ENCODE measurements around the gene PEX10.

The PEX10 gene

DNA sequence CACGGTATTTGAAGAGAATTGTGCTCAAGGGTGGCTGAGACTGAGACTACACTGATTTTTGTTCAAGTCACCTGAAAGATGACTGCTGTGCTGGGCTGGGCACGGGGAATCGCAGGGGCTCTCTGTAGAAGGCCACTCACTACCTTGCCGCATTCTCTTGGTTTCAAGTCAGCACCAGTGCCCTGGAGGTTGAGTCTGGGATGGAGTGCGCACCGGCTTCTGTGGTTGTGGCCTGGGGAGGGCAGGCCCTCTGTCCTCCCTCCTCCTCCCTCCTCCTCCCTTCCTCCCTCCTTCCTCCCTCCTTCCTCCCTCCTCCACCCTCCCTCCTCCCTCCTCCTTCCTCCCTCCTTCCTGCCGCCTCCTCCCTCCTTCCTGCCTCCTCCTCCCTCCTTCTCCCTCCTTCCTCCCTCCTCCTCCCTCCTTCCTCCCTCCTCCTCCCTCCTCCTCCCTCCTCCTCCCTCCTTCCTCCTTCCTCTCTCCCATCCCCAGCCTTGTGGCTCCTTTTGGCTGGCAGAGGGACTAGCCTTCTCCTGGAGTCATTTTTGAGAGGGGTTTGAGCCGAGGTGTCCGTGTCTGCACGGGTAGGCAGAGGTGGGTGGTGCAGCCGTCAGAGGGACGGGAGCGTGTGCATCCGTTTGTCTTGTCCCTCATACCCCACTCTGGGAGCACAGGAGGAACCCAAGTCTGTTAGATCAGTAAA, 11.3 kb downstream of the PEX10 start:
- Histone ChIP-seq H3K79me2 (ENCODE audit: insufficient read depth, low read length) (peaks cover 14% of the 10 kb centered on the region; the same call in 1 of the 2 replicates), H3K9me3 (ENCODE audit: insufficient read depth, low read length, severe bottlenecking) (no peaks in the 10 kb centered on the region)

DNA sequence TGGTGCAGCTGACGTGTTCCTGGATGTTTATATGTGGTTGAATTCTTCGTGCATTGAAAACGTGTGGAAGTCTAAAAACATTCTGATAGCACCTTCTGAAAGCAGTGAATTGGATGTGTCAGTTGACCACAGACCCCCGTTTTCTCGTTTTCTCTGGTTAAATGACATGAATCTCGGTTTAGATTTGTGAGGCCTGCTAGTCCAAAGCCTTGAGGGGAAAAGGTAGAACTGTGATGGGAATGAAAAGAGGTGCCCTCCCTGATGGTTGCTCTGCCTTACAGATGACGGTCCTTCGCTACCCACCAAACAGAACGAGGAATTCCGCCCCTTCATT, 11.8 kb downstream of the PEX10 start:
- no peak overlapping the region for H2AFZ ChIP-seq (ENCODE audit: low read depth, low read length)
- H3K36me3 ChIP-seq (ENCODE audit: insufficient read depth, low read length), result peaks cover 90% of the 10 kb centered on the region
- no peaks in the 10 kb centered on the region for H3K4me1 ChIP-seq (ENCODE audit: insufficient read depth, low read length)
- H3K79me2 ChIP-seq (ENCODE audit: insufficient read depth, low read length), result peaks cover 14% of the 10 kb centered on the region; the same call in 1 of the 2 replicates
- peaks cover 47% of the 10 kb centered on the region for H4K20me1 ChIP-seq (ENCODE audit: insufficient read depth, low read length)
- TF ChIP-seq, protein P1, sequence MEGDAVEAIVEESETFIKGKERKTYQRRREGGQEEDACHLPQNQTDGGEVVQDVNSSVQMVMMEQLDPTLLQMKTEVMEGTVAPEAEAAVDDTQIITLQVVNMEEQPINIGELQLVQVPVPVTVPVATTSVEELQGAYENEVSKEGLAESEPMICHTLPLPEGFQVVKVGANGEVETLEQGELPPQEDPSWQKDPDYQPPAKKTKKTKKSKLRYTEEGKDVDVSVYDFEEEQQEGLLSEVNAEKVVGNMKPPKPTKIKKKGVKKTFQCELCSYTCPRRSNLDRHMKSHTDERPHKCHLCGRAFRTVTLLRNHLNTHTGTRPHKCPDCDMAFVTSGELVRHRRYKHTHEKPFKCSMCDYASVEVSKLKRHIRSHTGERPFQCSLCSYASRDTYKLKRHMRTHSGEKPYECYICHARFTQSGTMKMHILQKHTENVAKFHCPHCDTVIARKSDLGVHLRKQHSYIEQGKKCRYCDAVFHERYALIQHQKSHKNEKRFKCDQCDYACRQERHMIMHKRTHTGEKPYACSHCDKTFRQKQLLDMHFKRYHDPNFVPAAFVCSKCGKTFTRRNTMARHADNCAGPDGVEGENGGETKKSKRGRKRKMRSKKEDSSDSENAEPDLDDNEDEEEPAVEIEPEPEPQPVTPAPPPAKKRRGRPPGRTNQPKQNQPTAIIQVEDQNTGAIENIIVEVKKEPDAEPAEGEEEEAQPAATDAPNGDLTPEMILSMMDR (IDR thresholded peaks at IDR 0.05; ENCODE audit: borderline replicate concordance, extremely low read depth, low read length, poor library complexity, severe bottlenecking), result no peak
- TF ChIP-seq EZH2 (IDR thresholded peaks at IDR 0.05; ENCODE audit: borderline replicate concordance, low read depth, low read length, severe bottlenecking), result no peak
- ATAC-seq (ENCODE audit: insufficient read depth, low read depth) (no peak), DNase-seq (no peak)
- no peaks in the 10 kb centered on the region for H3K9me3 ChIP-seq (ENCODE audit: insufficient read depth, low read length, severe bottlenecking)
- H3K4me3 ChIP-seq (ENCODE audit: low read depth in 1 of 2, low read length in 2 of 2), result no peak overlapping the region
- H3K9ac ChIP-seq (ENCODE audit: low read depth, low read length), result no peak overlapping the region
- no peaks in the 10 kb centered on the region for H3K27me3 ChIP-seq (ENCODE audit: insufficient read depth, low read length, poor library complexity)
- no peak overlapping the region for H3K27ac ChIP-seq (ENCODE audit: low read length)
- no peak overlapping the region for H3K4me2 ChIP-seq (ENCODE audit: insufficient read depth, low read length)

More for the DNA sequence above, 11.3 kb downstream of the PEX10 start:
- Histone ChIP-seq H3K4me2 (ENCODE audit: insufficient read depth, low read length) (no peak overlapping the region), H3K9ac (ENCODE audit: low read depth, low read length) (no peak overlapping the region), H3K36me3 (ENCODE audit: insufficient read depth, low read length) (peaks cover 87% of the 10 kb centered on the region), H3K4me1 (ENCODE audit: insufficient read depth, low read length) (no peaks in the 10 kb centered on the region), H3K27me3 (ENCODE audit: insufficient read depth, low read length, poor library complexity) (no peaks in the 10 kb centered on the region), H3K4me3 (ENCODE audit: low read depth in 1 of 2, low read length in 2 of 2) (no peak overlapping the region), H4K20me1 (ENCODE audit: insufficient read depth, low read length) (peaks cover 49% of the 10 kb centered on the region), H2AFZ (ENCODE audit: low read depth, low read length) (no peak overlapping the region), H3K27ac (ENCODE audit: low read length) (peak overlapping the region; percentile 45; the same call in 1 of the 2 replicates)
- ATAC-seq (ENCODE audit: insufficient read depth, low read depth) (peak; percentile 31; the same call in 1 of the 3 replicates), DNase-seq (no peak)
- no peak for TF ChIP-seq EZH2 (IDR thresholded peaks at IDR 0.05; ENCODE audit: borderline replicate concordance, low read depth, low read length, severe bottlenecking)
- TF ChIP-seq, protein P1 (IDR thresholded peaks at IDR 0.05; ENCODE audit: borderline replicate concordance, extremely low read depth, low read length, poor library complexity, severe bottlenecking), result no peak

DNA sequence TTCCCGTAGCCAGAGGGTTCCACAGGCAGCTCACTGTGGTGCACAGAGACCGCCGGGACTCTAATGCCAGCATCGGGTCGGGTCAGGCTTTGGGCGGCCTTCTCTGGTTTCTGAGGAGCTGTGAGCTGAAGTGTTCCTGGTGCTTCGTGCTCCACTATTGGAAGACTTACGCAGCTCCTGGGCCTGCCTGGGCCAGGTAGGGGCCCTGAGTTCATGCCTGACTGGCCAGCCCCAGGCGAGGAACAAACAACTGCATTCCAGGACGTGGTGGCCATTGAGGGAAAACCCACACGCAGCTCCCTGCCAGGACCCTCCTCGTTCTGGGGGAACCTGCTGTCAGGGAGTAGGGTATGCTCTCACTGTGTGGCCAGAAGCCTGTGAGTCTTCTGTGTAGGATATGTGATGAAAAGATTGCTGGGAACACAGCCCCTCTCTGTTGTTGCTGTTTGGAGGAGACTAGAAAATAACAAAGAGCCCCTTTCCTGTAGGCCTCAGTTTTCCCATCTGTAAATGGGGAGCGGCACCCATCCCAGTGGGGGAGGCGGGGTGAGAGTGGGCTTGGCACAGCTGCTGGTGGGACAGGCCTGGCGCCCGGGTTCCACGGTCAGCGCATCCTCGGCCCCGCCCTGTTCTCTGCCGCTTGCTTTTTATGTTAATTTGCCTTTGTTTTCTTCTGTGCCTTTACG, 12.3 kb downstream of the PEX10 start:
- Histone ChIP-seq H4K20me1 (ENCODE audit: insufficient read depth, low read length) (peaks cover 47% of the 10 kb centered on the region), H3K27ac (ENCODE audit: low read length) (no peak overlapping the region), H3K9me3 (ENCODE audit: insufficient read depth, low read length, severe bottlenecking) (no peaks in the 10 kb centered on the region), H3K9ac (ENCODE audit: low read depth, low read length) (no peak overlapping the region), H3K4me3 (ENCODE audit: low read depth in 1 of 2, low read length in 2 of 2) (no peak overlapping the region), H3K36me3 (ENCODE audit: insufficient read depth, low read length) (peaks cover 90% of the 10 kb centered on the region), H3K4me2 (ENCODE audit: insufficient read depth, low read length) (no peak overlapping the region), H3K27me3 (ENCODE audit: insufficient read depth, low read length, poor library complexity) (no peaks in the 10 kb centered on the region), H3K79me2 (ENCODE audit: insufficient read depth, low read length) (peaks cover 18% of the 10 kb centered on the region), H3K4me1 (ENCODE audit: insufficient read depth, low read length) (no peaks in the 10 kb centered on the region; the same call in 1 of the 2 replicates), H2AFZ (ENCODE audit: low read depth, low read length) (no peak overlapping the region)
- DNase-seq (no peak), ATAC-seq (ENCODE audit: insufficient read depth, low read depth) (no peak)
- TF ChIP-seq, protein P1 (IDR thresholded peaks at IDR 0.05; ENCODE audit: borderline replicate concordance, extremely low read depth, low read length, poor library complexity, severe bottlenecking), result no peak
- TF ChIP-seq EZH2 (IDR thresholded peaks at IDR 0.05; ENCODE audit: borderline replicate concordance, low read depth, low read length, severe bottlenecking), result no peak

Data from DND-41 (cell line).